ENCODE measurements around the gene UBE2C.
"Not testable (repeated sequence)": the region's sequence is repeated elsewhere in the genome, so short reads cannot be mapped to it uniquely, and the experiment has no call there.

UBE2C gene

DNA sequence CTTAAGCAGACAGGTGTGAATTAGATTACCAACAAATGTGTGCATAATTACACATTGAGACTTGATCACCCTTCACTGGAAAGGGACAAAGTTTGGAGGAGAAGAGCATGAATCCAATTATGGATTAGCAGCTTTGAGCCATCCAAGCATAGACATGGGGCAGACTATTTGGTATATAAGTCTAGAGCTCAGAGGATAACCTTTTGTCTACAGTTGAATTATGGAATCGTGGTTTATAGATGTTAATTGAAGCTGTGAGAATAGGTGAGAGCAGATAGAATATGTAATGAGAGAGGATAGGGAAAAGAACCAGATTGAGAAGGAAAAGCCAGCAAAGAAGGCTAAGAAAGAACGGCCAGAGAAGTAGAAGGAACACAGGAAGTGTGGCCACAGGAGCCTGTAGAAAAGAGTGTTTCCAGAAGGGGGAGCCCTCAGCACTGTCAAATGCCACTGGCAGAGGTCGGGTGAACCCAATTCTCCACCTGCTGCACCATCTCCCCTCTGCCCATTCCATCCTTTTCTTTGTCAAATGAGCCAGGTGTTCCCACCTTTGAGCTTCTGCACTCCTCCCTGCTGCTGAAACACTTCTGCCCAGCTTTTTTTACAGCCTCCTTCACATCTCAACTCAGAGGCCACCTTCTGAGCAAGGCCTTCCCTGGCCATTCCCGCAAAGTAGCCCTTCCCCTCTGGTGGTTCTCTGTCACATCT is 13.4 kb upstream of the UBE2C start:
- peak; percentile 63 to 73 for DNase-seq

DNA sequence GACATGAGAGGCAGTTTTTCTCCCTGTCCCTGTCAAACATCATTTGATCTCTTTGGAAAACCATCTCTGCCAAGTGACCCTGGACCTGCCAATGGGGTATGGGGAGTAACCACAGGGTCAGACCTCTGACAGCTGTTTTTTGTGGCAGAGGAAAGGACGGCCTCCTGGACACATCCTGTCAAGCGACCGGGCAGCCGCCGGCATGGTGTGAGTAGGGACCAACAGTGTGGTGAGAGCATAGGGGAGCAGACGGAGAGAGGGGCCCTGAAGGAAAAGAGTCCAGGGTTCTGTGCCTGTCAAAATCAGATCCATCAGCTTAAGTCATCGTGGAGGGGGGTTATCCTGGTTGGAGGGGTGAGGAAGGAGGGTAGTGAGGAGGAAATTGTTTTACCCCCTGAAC is 10.6 kb upstream of the UBE2C start:
- DNase-seq: no peak

DNA sequence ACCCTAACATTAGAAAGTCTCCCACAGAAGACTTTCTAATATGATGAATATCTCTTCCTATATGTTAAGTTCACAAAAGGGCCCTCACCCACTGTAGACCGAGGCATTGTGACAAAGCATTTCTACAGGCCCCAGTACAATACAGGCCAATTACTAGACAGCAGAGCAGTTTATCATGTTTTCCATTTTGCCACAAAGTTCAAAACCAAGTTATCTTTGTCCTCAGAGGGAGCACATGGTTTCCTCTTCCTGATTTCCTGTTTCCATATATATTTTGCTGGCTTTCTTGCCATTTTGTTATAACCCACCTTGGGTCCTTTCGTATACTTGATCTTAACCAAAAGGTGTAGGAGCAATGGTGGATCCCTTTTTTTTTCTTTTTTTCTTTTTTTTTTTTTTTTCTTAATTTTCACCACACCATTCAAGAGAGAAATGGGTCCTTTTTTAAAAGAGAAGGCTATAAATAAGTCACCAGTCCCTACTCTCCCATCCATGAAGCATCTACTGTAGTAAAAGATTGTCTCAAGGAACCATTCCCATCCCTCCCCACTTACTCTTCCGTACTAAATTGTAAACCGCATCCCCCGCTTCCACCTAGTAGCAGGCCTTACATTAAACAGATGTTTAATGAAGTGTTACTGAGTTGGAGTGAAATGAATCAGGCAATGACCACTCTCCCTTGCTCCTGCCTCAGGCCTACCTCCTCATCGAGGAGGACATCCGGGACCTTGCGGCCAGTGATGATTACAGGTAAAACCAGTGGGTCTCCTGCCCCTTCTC is 2.1 kb upstream of the UBE2C start:
- DNase-seq: no peak

DNA sequence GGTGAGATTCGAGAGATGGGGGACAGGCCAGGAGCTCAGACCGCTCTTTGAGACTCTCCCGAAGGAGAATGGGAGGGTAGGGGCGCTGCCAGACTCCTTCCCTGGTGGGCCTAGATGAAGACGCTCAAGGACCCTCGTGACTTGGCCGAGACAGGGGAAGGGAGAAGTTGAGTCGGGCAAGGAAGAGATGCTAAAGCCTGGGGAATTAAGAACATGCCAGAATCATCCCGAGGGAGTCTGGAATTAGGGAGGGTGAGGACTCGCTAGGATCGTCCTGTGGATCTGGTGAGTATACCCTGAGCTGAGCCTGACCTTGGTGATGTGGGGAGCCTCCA is 529 bp downstream of the UBE2C start:
- no peak for DNase-seq

DNA sequence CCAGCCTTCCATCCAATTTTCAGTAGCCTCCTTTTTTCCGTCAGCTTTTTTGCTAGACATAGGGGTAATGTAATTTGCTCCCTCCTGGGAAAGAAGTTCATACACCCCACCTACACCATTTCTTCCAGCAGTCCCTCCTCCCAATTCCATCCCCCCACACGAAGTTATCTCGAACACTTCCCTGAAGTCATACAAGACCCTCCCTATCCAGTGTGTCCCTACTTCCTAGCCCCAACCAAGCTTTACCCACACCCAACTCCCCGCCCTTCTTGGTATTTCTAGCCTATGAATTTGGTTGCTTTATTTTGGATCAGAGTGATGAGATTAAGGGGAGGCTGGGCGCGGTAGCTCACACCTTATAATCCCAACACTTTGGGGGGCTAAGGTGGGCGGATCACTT is 1.0 kb downstream of the UBE2C start:
- no peak for DNase-seq

DNA sequence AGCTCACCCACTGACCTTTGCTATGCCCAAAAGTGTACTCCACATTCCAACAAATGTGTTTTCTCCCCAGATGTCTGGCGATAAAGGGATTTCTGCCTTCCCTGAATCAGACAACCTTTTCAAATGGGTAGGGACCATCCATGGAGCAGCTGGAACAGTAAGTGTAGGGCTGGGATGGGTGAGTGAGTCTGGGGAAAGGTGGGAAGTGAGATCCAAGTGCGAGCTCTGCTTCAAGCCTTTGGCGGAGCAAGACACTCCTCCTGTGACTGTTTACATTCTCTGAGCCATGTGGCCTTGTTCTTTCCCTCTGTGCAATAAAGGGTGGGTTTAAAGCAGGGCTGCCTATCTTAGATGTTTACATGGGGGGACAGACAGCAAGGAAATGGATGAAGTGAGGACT is 1.9 kb downstream of the UBE2C start:
- DNase-seq: no peak

DNA sequence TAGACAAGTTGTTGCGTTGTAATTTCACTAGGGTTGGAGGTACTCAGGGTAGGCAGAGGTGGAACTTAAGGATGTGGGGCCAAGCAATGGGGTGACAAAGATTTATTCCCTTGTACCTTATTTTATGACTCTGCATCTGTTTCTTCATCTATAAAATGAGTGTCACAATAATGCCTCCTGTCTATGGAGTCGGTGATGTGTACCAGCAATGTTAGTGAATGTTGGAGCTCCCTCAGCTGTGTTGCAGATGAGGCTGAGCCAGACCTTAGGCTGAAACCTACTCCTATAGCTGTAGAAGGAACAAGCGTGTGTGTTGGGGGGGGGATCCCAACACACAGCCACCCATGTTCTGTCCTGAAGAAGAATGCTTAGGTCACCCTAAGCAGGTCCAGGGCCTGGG is 4.5 kb downstream of the UBE2C start:
- no peak for DNase-seq

DNA sequence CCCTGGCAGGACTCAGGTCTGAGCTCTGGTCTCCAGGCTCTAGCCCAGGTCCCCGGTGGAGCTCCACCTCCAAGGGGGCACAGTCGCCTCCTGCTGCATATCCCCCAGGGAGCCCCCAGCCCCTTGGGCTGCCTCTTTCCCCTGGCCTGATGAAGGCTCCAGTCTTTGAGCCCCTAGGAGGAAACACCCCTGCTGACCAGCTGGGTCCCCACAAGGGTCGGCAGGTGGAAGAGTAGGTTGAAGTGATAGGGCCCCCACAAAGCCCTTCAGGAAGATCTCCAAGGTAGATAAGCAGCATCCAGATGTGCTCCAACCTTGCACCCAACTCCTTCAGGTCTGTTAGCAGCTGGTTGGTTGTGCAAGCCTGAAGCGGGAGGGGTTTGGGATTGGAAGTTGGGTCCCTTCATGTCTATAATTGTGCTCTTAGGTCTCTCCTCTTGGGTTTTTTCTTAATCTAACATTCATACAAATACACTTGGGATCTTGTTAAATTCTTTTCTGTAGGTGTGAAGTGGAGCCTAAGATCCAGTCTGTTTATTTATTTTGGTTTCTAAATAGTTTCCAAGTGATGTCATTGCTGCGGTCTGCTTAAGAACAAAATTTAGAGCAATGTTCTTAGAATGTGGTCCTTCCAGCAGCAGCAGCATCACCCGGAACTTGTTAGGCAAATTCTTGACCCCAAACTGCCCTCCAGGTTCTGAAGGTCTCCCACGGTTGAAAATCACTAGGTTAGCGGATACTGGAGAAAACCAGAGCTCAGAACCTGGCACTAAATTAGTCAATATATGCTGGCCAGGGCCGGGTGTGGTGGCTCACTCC is 5.1 kb downstream of the UBE2C start:
- DNase-seq: no peak

DNA sequence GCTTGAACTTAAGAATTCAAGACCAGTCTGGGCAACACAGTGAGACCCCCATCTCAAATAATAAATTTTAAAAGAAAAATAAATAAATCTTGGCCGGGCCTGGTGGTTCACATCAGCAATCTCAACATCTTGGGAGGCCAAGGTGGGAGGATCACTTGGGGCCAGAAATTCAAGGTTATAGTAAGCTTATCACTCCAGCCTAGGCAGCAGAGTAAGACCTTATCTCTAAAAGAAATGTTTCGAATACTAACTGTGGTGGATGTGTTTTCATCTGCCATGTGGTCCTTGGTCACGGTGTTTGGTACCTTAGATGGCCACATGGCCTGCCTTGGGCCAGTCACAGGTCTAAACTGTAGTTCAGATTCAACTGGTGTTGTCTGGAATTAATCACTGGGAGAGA is 5.8 kb downstream of the UBE2C start:
- DNase-seq: no peak

DNA sequence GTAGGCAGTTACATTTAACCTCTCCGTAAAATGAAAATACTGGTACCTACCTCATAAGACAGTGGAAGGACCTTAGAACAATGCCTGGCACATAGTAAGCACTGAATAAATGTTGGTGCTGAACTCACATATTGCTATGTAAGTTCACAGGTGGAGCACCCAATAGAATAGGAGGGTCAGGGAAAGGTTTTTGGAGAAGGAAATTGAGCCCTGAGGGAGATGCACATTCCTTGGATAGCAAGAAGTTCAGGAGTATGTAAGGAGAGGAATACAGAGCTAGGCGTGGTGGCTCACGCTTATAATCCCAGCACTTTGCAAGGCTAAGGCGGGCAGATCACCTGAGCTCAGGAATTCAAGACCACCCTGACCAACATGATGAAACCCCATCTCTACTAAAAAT is 7.0 kb downstream of the UBE2C start:
- no peak for DNase-seq

DNA sequence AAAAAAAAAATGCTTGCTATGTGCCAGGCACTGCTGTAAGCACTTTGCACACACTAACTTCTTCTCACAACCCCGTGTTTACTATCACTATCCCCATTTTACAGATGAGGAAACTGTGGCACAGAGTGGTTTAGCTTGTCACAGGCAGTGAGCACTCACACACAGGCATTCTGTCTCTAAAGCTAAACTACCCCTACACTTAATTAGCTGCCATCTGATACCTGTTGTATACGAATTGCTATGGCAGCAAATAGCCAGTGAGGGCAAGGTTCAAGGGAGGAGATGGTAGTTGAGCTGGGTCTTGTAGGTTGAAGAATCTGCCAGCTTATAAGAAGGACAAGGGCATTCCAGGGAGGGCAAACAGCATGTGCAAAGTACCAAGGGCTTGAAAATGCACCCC is 9.5 kb downstream of the UBE2C start:
- no peak for DNase-seq

DNA sequence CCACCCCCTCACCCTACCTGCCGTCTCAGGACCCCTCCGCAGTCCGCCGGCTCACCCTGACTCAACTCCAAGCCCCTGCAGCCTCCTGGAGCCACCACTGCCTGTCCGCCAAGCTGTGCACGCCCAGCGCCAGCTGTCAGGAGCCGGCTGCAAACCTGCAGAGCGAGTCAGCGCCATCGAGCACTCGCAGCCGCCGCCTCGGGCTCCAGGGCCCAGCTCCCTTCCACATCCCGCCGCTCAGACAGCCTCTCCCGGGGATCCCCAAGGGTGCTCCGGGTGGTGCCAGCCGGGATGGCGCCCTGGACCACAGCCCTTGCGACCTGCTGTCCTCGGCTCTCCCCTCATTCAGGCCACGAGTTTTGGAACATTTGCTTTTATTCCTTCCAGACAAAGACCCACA is 10.4 kb downstream of the UBE2C start:
- DNase-seq: no peak

DNA sequence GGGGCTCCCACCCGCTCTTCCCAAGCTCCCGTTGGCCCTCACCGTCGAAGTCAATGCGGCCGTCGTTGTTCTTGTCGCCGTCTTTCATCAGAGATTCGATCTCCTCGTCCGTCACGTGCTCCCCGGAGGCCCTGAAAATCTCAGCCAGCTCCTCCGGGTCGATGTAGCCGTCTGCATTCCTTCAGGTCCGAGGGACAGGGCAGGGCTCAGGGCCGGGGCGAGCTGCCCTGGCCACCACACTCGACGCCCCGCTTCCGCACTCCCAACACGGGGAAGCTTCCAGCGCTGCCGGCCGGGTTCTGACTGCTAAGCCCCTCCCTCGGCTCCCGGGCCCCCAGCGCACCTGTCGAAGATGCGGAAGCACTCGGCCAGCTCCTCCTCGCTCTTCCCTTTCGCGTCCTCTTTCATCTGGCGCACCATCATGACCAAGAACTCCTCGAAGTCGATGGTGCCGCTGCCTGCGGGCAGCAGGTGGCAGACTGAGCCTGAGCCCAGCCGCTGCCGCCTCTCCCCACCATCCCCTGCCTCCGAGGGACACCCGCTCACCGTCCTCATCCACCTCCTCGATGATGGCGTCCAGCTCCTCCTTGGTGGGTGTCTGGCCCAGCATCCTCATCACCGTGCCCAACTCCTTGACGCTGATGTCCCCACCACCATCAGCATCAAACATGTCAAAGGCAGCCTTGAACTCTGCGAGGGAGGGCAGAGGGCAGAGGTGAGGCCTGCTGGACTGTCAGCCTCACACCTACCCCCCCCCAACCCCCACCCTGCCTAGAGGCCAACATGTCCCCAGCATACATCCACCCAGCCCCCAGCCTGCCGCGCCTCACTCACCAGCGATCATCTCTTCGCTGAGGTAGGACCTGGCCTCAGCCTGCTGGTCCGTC is 11.7 kb downstream of the UBE2C start:
- DNase-seq: peak; percentile 50 to 57

DNA sequence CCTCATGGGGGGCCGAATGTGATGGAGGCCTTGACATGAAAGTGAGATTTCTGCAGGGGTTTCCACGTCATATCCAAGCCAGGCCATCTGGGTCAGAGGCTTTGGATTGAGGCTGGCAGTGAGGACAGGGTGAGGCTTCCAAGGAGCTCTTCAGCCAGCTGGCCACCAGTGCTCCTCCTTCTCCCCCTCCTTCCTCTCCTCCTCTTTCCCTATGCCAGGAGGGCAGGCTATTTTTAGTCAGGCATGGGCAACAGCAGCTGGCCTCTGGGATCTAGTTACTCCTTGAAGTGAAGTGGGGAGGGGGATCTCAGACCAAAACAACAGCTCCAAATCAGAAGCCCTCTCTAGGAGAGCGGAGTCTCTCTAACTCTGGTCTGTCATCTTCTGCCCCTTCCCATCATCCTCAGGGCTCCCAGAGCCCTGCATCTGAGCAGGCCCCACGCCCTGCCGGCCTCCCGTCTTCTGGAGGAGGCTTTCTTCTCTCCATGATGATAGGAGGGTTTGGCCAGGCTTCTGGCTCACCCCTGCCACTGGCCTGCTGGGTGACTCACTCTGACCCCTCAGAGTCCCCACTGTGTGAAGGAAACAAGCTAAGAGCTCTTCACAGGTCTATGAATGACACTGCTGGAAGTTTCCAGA is 14.1 kb downstream of the UBE2C start:
- no peak for DNase-seq

DNA sequence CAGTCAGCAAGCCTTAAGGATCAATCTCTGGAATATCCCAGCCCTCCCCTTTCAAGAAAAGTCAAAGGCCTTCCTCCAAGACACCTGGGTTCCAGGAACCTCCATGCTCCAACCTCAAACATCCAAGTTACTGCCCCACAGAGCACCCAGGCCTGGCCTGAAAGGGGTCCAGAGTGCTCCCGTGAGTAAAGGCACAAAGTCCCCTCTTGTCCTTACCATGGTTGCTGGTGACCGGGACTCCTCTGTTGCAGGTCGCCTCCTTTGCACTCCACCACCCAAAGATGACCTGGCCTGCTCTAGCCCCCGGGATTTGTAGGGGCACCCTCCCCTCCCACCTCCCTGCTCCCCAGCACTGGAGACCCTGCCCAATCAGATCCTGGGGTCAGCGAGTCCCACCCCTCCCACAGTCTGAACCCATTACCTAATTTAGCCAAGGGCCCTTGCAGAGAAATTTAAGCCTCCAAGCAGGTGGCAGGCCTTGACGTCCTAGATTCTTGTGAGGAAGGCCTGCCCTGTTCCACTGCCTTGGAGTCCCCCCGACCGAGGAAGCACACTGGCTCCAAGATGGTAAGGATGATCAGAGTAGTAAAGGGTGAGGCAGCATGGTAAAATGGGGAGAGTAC is 14.7 kb downstream of the UBE2C start, which contains the start of gene TNNC2:
TSS of gene TNNC2 (minus strand) at position 283 of the 623 bp plus-strand sequence. CDS start at position 219, 64 bp downstream.
- DNase-seq: no peak

DNA sequence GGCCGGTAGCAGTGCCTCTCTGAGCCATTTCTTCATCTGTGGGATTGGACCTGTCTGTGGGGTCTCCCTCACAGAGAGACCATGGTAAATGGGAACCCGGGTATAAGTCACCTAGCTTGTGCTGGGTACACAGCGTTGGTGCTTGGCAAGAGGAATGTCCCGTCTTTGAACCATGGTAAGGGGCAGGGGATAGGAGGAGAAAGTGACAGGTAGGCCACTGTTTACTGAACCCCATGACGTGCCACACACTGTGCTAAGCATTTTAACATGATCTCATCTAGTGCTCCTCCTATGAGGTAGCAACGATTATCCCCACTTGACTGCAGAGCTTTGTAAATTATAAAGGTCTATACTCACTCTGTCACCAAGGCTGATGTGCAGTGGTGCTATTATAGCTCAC is 15.3 kb downstream of the UBE2C start:
- DNase-seq: no peak

DNA sequence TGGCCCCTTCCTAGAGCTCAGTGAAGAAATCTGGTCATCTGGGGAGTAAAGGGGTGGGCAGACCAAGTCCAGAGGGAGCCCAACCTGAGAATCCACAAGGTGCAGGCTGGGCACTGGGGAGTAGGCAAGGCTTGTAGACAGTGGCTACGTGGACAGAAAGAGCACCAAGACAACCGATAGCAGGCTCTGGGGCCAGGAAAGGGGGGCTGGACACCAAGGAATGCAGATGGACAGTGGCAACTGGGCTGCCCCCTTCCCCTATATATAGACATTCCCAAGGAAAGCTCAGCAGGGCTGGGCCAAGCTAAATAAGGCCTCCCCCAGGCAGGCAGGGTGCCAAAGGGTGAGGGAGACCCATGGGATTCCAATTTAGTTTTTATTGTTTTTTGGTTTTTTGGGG is 16.1 kb downstream of the UBE2C start:
- no peak for DNase-seq

DNA sequence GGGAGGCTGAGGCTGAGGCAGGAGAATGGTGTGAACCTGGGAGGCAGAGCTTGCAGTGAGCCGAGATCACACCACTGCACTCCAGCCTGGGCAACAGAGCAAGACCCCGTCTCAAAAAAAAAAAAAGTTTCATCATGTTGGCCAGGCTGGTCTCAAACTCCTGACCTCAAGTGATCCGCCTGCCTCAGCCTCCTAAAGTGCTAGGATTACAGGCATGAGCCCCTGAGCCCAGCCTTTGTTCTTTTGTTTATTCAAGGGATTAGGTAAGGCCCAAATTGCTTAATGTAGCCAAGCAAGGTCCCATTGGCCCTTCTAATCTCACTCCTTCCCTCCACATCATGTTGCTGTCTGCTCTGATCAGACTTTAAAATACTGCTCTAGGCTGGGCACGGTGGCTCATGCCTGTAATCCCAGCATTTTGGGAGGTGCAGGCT is 17.2 kb downstream of the UBE2C start:
- DNase-seq: not testable (repeated sequence)

DNA sequence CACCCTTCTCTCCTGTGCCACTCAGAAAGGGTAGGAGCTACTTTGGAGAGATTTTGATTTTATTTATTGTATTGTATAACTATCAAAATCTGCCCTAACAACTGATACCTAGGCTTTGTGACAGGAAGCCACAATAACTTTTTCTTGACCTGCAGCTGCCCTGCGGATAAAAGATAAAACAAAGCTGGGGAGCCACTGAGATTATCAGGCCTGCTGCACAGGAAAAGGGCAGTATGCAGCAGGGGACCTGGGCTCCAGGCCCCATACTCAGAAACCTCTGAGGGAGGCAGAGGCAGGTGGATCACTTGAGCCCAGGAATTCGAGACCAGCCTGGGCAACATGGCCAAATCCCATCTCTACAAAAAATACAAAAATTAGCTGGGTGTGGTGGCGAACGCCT is 20.2 kb downstream of the UBE2C start:
- DNase-seq: no peak

DNA sequence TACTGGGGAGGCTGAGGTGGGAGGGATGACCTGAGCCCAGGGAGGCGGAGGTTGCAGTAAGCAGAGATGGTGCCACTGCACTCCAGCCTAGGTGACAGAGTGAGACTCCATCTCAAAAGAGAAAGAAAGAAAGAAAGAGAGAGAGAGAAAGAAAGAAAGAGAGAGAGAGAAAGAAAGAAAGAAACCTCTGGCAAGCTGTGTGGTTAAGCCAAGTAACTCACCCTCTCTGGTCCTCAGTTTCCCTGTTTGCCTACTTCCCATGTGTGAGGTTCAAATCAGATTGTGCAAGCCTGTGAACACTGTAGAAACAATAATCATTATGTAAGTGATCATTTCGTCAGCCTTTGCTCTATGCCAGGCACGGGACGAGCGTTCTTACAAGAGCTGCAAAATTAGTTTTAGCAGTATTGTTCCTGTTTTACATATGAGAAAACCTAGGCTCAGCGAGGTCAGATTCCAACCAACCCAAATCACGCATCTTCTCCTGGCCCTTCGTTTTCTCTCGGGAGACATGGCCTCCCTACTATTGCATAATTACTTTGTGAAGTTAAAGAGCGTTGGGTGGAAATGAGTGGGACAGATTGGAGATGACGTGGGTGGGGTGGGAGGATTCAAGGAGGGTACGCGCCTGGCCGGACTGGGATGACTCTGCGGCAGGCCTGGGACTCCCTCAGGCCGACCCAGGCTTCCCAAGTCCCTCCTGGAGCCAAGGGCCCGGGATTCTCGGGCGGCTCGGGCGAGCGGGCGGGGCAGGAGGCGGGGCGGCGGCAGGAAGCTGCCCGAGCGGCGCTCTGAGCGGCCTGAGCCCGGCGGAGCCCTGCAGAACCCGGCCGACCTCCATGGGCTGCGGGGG is 20.8 kb downstream of the UBE2C start, which contains the start of gene SNX21:
TSS of gene SNX21 (plus strand) at position 770 of the 853 bp plus-strand sequence. CDS start 121 bp downstream, outside the sequence.
- DNase-seq: peak; percentile 29 to 41
